Astrocyte of the spinal cord (primary cell): ENCODE results near the gene TC2N.

Source experiments
- DNase-seq: peaks from one replicate; pipeline ENCODE4 v3.0.0; 2011; ENCODE audit warnings: low read depth, low spot score
- H3K4me3 ChIP-seq: 2 replicates; pipeline ENCODE4 v1.5.1; 2011; ENCODE audit warnings: low read depth, mild to moderate bottlenecking, low read length, moderate library complexity
- CTCF ChIP-seq: IDR thresholded peaks from 2 replicates; pipeline ENCODE4 v1.5.1; 2012; ENCODE audit warnings: low read depth, mild to moderate bottlenecking, low read length, inconsistent platforms
- in situ Hi-C: cut with HindIII; loops from 2 replicates; pipeline ENCODE4 v1.10.0; 2017; ENCODE audit warnings: low sequenced_read_pairs

Gene TC2N

GRCh38 chr14:91751719-91752118 is 115.6 kb downstream of the TC2N start:
- no peak for DNase-seq
- no peak overlapping the region for H3K4me3 ChIP-seq
- TF ChIP-seq CTCF, result no peak
- in situ Hi-C loops, result no loop called here

- DNase-seq, result no peak
- TF ChIP-seq CTCF, result no peak
- in situ Hi-C loops, result no loop called here
- no peak overlapping the region for H3K4me3 ChIP-seq
These were observed 116.6 kb downstream of the TC2N start for GRCh38 chr14:91750634-91751198.

- H3K4me3 ChIP-seq, result no peak overlapping the region
- in situ Hi-C loops, result no loop called here
- TF ChIP-seq CTCF, result no peak
- DNase-seq, result no peak
These were observed 117.5 kb downstream of the TC2N start for GRCh38 chr14:91749868-91750267.

GRCh38 chr14:91748049-91748448 is 119.3 kb downstream of the TC2N start:
- in situ Hi-C loops, result no loop called here
- DNase-seq, result no peak
- TF ChIP-seq CTCF, result no peak
- no peak overlapping the region for H3K4me3 ChIP-seq

- no peak overlapping the region for H3K4me3 ChIP-seq
- DNase-seq, result no peak
- no peak for TF ChIP-seq CTCF
- in situ Hi-C loops, result no loop called here
These were observed 122.0 kb downstream of the TC2N start for GRCh38 chr14:91745344-91745743.

- in situ Hi-C loops, result no loop called here
- DNase-seq, result no peak
- no peak overlapping the region for H3K4me3 ChIP-seq
- no peak for TF ChIP-seq CTCF
These were observed 123.3 kb downstream of the TC2N start for GRCh38 chr14:91744068-91744480.

GRCh38 chr14:91743305-91743653 is 124.1 kb downstream of the TC2N start:
- in situ Hi-C loops, result no loop called here
- TF ChIP-seq CTCF, result no peak
- no peak for DNase-seq
- H3K4me3 ChIP-seq, result no peak overlapping the region
